ENCODE results near the gene MLLT10. TPM values are rescaled to one million over a fixed set of nuclear protein-coding genes. Genes with fewer than 3 reads are reported as not detected.

MLLT10 gene
- total and polyA plus RNA-seq, 9 of the 15 experiments (the other 6 are each of a cell fraction or from before 2014, with no cell fraction given) = 18.8 to 81.4 (median 64.2) TPM

DNA sequence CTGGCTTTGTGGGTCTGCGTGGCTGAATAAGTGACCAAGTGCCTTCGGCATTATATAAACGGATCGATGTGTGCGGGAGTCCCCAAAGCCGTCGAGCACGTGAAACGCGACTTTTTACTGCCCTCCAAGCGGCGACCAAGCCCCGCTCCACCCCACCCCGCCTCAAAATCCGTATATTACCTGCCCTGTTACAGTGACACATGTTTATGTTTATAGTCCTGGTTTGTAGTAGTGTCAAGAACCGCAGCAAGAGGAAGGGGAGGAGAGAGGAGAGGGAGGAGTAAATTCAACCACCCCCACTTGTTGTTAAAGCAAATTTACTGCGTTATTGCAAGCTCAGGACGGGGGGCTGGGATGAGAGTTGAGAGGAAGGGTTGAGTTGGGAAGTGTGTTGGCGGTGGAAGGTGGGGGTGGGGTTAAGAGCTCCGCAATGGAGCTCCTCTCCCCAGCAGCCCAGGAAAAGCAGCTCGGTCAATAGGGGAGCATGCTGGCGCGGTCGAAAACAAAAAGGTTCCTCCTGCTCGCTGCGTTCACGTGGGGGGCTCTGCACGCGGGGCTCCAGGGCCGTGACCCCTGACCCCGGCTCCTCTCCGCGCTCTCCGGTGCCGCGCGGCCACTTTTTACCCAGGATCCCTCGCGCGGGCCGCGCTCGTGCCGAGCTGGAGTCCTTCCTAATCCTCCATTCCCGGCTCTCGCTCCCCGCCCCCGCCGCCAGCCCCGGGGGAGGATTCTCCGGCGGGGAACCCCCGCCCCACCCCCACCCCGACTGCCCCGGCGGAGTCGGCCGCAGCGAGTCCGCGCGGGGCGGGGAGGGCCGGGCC is 8.5 kb upstream of the MLLT10 start, which contains the start of gene SKIDA1 (continued):
- no peak for TF ChIP-seq ZNF583 (CRISPR knock-in tag; IDR thresholded peaks at IDR 0.05)
- TF ChIP-seq BHLHE40 (IDR thresholded peaks at IDR 0.05; ENCODE audit: low read length) = peak; percentile 95
- peak; percentile 96 for TF ChIP-seq ZBTB7A (IDR thresholded peaks at IDR 0.05; ENCODE audit: borderline replicate concordance, control insufficient read depth, low read depth, low read length)
- TF ChIP-seq CREB3L1 (IDR thresholded peaks at IDR 0.05; ENCODE audit: borderline replicate concordance, low read depth) = peak; percentile 87; the same call in 1 of the 2 replicates
- peak; percentile 93 for TF ChIP-seq FOXK1 (CRISPR knock-in tag; IDR thresholded peaks at IDR 0.05; ENCODE audit: borderline replicate concordance)
- TF ChIP-seq PHB (CRISPR knock-in tag; IDR thresholded peaks at IDR 0.05) = 0 out of 2 replicates have a peak, but pooled peaks have one; percentile 27
- TF ChIP-seq TCF15 (CRISPR knock-in tag; IDR thresholded peaks at IDR 0.05) = no peak
- TF ChIP-seq ZNF830 (CRISPR knock-in tag; IDR thresholded peaks at IDR 0.05) = no peak
- no peak for TF ChIP-seq HDAC8 (tag; IDR thresholded peaks at IDR 0.05)
- no peak for TF ChIP-seq ZNF436 (CRISPR knock-in tag; IDR thresholded peaks at IDR 0.05)
- no peak for TF ChIP-seq NR4A1 (CRISPR knock-in tag; IDR thresholded peaks at IDR 0.05)
- peak; percentile 83; the same call in 1 of the 2 replicates for TF ChIP-seq NR4A1 (tag; IDR thresholded peaks at IDR 0.05)
- TF ChIP-seq HMG20B (CRISPR knock-in tag; IDR thresholded peaks at IDR 0.05) = no peak
- TF ChIP-seq ZBTB26 (CRISPR knock-in tag; IDR thresholded peaks at IDR 0.05) = no peak; the same call in 1 of the 2 replicates
- TF ChIP-seq, protein P1, sequence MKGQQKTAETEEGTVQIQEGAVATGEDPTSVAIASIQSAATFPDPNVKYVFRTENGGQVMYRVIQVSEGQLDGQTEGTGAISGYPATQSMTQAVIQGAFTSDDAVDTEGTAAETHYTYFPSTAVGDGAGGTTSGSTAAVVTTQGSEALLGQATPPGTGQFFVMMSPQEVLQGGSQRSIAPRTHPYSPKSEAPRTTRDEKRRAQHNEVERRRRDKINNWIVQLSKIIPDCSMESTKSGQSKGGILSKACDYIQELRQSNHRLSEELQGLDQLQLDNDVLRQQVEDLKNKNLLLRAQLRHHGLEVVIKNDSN (CRISPR knock-in tag; IDR thresholded peaks at IDR 0.05) = peak; percentile 67; the same call in 1 of the 2 replicates
- TF ChIP-seq NFE2 (IDR thresholded peaks at IDR 0.05; ENCODE audit: low read depth) = no peak
- TF ChIP-seq MECOM (CRISPR knock-in tag; IDR thresholded peaks at IDR 0.05) = no peak
- peak; percentile 14 for TF ChIP-seq ASH1L (IDR thresholded peaks at IDR 0.05; ENCODE audit: borderline replicate concordance, low read depth, partially characterized antibody)
- TF ChIP-seq HLTF (IDR thresholded peaks at IDR 0.05) = peak; percentile 72
- TF ChIP-seq, protein P2, sequence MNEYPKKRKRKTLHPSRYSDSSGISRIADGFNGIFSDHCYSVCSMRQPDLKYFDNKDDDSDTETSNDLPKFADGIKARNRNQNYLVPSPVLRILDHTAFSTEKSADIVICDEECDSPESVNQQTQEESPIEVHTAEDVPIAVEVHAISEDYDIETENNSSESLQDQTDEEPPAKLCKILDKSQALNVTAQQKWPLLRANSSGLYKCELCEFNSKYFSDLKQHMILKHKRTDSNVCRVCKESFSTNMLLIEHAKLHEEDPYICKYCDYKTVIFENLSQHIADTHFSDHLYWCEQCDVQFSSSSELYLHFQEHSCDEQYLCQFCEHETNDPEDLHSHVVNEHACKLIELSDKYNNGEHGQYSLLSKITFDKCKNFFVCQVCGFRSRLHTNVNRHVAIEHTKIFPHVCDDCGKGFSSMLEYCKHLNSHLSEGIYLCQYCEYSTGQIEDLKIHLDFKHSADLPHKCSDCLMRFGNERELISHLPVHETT (CRISPR knock-in tag; conservative IDR thresholded peaks at IDR 0.05 in 1 of 2, IDR thresholded peaks at IDR 0.05 in 1 of 2) = peak in 1 of 2 experiments; percentile 99; a peak in 2 of 4 replicates
- no peak for TF ChIP-seq CREBBP (IDR thresholded peaks at IDR 0.05; ENCODE audit: low read depth, low read length)
